Retina (tissue), 1 donor: Measurements from ENCODE around the gene GALK1.
"Not testable (repeated sequence)": the region's sequence is repeated elsewhere in the genome, so short reads cannot be mapped to it uniquely, and the experiment has no call there.

Experiments
- DNase-seq: peaks from one replicate; pipeline ENCODE4 v3.0.0-alpha.2; 2016

Gene GALK1

GRCh38 chr17:75783803-75784472, 18.9 kb upstream of the GALK1 start:
- DNase-seq: no peak

- no peak for DNase-seq
Measured at GRCh38 chr17:75783069-75783783, 18.2 kb upstream of the GALK1 start.

- no peak for DNase-seq
Measured at GRCh38 chr17:75779987-75780889, 15.2 kb upstream of the GALK1 start.

DNA sequence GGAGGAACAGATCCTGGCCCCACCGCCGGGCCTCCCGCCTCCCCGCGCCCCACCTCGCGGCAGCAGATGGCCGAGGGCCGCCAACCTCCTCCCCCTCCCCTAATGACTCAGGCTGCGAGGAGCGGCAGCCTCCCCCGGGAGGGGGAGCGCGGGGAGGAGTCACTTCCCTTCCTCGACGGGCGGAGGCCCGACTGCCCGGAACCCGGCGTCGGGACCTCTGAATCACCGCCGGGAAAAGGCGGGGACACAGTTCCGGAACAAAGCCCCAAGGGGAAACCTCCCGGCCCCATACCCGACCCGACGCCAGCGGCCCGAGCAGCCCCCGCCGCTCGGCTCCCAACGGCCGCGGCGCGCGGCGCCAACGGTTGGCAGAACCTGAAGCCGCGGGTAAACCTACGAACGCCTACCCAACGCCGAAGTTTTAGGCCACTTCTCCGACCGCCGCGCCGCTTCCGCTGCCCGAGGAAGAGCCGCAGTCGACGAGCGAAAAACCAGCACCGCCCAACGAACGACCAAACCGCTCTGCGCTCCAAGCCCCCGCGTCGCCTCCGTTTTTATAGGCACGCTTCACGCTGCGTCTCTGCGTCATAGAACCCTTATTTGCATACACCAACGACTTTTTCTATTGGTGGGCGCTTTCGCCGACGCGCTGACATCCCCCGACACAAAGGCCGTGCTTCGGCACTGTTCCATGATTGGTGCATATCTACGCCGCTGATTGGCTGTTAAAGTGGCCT, 14.4 kb upstream of the GALK1 start:
- DNase-seq: peak; percentile 97

DNA sequence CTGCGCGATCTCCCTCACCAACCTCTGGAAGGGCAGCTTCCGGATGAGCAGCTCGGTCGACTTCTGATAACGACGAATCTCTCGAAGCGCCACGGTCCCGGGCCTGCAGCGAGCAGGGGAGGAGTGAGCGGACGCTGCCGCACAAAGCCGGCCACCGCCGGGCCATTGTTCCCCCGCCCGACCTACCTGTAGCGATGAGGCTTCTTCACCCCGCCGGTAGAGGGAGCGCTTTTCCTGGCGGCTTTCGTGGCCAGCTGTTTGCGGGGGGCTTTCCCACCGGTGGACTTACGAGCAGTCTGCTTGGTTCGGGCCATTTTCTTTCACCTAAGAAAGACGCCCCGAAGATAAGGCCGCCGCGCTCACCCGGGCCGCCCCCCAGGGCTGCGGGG, 13.9 kb upstream of the GALK1 start:
- DNase-seq: peak; percentile 73

GRCh38 chr17:75778066-75778860, 13.3 kb upstream of the GALK1 start:
- not testable (repeated sequence) for DNase-seq

GRCh38 chr17:75777296-75777922, 12.4 kb upstream of the GALK1 start:
- no peak for DNase-seq

- DNase-seq: no peak
Measured at GRCh38 chr17:75776386-75777295, 11.6 kb upstream of the GALK1 start.

DNA sequence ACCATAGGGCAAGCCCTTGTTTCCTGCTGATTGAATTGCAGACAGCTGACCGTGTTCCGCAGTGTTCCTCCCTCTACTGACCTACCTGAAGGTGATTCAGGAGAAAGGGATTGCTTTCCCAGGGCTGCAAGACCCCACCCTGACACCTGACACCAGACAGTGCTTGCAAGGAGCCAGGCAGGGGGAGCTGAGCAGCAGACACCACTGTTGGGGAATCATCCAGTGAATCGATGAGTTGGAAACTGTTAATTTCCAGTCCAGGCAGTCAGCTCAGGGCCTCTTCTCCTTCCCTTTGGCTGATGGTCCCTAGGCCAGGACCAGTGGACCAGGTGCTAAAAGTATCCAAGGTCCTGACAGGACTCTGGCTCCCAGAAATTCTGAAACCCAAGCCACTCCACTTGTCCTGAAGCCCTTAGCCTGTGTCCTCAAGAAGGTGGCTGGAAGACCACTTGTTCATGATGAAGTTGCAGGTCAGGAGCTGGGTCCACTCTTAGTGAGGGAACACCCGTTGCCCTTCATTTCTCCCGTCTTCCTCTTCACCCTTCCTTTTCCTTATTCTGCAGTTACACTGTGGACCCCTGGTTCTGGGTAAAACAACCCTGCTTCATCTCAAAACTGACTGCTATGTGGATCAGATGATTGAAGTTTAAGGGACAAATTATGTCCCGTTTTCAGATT, 10.1 kb upstream of the GALK1 start:
- peak; percentile 57 for DNase-seq

- DNase-seq: peak; percentile 47
Measured at GRCh38 chr17:75774471-75774990, 9.5 kb upstream of the GALK1 start.

- DNase-seq: peak; percentile 55
Measured at GRCh38 chr17:75773808-75774470, 8.9 kb upstream of the GALK1 start.

DNA sequence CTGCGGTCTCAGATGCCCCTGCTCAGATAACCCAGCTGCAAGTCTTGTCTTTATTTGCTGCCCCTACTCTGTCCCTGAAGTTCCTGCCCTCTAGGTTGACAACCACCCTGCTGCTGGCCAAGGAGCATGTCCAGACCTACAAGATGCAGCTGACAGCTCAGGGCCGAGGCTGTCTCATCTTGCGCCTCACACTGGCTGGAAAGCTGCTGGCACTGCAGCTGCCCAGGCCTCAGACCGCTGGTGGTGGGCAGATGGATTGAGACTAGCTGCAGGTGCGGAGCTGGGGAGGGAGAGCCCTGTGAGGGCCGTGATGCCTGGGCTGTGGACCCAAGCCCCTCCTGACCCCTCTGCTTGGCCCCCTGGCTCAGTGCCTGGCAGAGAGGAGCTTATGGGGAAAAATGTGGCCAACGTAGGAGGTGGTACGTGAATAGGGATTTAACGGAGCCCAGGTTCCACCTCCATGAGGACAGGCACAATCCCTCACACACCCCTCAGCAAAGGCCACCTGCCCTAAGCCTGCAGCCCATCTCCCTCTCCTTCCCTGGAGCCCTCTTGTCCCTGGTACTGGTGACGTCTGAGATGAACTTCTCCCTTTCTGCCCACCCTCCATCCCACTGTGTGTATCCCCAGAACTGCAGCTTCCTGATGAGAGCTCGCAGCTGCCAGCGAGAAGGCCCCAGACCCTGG, 8.3 kb upstream of the GALK1 start:
- DNase-seq: peak; percentile 46

DNA sequence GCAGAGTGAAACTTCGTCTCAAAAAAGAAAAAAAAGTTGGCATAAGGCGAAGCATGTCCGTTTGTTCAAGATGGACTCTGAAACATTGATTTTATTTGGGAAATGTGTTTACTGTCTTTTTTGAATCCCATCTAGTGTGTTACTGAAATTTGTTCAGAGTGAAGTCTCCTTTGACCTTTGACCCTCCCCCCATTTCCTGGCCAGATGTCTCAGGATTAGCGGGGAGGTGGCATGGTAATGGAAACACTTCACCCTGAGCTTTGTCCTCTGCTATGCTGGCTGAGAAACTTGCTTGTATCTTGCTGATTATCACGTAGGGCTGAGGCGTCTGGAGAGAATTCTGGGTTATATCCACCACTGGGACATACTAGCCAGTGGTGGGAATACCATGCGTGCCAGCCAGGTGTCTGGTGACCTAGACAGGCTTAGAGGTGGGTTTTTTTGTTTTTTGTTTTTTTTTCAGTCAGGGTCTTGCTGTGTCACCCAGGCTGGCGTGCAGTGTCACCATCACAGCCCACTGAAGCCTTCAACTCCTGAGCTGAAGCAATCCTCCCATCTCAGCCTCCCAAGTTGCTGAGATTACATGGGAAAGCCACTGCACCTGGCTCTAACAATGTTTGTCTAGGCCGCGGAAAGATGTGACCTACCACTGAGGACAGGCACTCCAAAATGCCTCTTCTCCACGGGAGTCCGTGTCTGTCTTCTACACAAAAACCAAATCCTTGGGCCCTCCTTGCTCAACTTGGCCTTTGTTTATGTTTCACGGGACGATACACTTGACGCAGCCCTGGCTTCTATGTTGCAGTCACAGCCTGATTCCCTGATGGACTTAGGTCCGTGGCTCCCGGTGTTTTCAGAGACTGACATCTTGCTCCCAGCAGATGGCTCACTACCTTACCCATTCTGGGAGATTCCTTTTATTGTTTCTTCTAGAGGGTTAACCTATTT, 6.6 kb upstream of the GALK1 start:
- no peak for DNase-seq

- no peak for DNase-seq
Measured at GRCh38 chr17:75769536-75769935, 4.5 kb upstream of the GALK1 start.

- no peak for DNase-seq
Measured at GRCh38 chr17:75767881-75768280, 2.9 kb upstream of the GALK1 start.

- DNase-seq: no peak
Measured at GRCh38 chr17:75765981-75766380, 989 bp upstream of the GALK1 start.

GRCh38 chr17:75764417-75764710, 628 bp downstream of the GALK1 start:
- DNase-seq: no peak
